GM12872 (cell line): Measurements from ENCODE around the gene DNAH2.
A peak's percentile ranks its signal among the peaks of the same experiment; 100 is the strongest.

Experiments
- TF ChIP-seq, protein P1 (sequence below): IDR thresholded peaks from 3 replicates; pipeline ENCODE4 v1.5.1; 2011; ENCODE audit warnings: low read depth, mild to moderate bottlenecking, low read length, moderate library complexity; ENCODE audit not compliant: insufficient read depth

Gene DNAH2

DNA sequence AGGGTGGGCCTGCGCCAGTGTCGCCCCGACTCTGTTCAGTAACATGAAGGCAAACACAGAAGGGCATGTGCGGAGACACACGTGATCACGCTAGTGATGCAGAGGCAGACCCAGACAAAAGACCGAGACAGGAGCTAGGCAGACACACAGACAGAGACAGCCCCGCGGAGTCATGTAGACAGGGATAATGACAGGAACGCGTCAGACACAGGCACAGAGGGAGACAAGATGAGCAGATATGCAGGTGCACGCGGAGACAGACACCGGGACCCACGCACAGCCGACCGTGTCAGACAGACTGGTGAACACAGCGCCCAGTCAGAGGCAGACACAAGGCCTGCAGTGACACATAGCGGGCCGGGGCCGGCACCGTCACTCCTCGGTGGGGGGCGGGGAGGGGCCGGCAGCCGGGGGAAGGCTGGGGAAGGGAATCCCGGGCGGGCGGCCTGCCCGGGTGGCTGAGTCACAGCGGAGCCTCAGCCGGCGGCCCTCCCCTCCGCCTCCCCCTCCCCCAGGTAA lies 123.9 kb downstream of the DNAH2 start:
- TF ChIP-seq, protein P1, sequence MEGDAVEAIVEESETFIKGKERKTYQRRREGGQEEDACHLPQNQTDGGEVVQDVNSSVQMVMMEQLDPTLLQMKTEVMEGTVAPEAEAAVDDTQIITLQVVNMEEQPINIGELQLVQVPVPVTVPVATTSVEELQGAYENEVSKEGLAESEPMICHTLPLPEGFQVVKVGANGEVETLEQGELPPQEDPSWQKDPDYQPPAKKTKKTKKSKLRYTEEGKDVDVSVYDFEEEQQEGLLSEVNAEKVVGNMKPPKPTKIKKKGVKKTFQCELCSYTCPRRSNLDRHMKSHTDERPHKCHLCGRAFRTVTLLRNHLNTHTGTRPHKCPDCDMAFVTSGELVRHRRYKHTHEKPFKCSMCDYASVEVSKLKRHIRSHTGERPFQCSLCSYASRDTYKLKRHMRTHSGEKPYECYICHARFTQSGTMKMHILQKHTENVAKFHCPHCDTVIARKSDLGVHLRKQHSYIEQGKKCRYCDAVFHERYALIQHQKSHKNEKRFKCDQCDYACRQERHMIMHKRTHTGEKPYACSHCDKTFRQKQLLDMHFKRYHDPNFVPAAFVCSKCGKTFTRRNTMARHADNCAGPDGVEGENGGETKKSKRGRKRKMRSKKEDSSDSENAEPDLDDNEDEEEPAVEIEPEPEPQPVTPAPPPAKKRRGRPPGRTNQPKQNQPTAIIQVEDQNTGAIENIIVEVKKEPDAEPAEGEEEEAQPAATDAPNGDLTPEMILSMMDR: 0 out of 3 replicates have a peak, but pooled peaks have one; percentile 3

DNA sequence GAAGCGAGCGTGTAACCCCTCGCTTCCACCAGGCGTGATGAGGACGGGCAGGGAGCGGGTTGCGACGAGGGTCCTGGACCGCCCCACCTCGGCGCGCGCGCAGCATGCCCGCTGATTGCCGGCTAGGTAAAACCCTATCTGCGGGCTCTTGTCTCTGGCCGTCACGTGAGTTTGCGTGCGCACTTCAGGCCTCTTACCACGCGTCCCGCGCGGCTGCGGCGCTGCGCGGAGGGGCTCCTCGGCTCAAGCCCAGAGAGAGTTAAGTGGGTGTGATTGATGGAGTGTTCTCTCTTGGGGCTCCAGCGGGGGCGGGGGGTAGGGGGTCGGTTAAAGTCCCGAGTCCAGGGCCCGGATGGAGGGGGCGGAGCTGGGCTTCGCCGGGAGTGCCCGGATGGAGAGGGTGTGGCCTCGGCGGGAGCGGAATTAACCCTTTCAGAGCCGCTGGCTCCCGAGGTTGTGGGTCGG lies 124.4 kb downstream of the DNAH2 start:
- TF ChIP-seq, protein P1: no peak

DNA sequence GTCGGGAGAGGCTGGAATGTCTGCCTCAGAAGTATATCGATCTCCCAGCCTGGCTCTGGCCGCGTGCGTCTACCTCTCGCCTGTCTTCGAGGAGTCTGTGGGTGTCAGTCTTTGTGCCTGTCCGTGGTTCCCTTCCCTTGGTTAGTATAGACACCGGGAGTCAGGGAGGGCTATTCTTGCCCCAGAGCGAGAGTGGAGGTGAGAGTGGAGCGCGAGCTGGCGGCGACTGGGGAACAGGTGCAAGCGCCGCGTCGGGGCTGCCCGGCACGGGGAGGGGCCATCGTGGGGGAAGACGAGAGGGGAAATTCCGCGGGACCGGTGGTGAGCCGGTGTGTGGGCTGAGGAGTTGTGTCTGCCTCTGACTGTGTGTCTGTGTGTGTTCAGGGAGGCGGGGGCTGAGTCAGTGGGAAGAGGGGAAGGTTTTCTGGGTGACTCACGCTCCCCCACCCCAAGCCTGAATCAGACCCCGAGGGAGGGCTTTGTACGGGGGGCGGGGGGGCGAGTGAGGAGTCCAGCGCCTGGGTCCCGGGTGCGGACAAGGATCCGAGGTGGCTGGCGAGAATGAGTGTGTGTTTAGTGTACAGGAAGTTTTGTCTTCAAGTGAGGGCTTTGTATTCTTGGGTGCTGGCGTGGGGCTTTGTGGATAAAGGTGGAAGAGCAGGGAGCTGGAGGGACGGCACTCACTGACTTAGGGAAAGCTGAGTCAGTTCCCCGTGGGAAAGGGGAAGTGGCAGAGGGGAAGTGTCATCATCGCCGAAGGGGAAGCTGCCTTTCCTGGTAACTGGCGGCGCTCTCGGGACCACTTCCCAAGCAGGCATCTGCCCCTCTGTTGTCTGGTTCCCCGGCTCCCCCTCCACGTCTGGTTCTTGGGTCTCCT lies 125.1 kb downstream of the DNAH2 start:
- TF ChIP-seq, protein P1: no peak

DNA sequence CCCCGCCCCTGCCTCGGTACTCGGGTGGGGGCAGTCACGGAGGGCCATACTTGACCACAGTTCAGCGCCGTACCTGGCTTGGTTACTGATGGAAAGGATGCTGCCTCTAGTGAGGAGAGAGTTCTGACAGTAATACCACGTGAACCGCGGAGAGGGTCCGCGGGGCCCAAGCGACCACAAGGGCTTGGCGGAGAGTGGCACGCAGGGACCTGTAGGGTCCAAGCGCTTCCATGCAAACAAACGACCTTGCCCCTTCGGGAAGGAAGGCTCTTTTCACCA lies 125.7 kb downstream of the DNAH2 start:
- TF ChIP-seq, protein P1: no peak

DNA sequence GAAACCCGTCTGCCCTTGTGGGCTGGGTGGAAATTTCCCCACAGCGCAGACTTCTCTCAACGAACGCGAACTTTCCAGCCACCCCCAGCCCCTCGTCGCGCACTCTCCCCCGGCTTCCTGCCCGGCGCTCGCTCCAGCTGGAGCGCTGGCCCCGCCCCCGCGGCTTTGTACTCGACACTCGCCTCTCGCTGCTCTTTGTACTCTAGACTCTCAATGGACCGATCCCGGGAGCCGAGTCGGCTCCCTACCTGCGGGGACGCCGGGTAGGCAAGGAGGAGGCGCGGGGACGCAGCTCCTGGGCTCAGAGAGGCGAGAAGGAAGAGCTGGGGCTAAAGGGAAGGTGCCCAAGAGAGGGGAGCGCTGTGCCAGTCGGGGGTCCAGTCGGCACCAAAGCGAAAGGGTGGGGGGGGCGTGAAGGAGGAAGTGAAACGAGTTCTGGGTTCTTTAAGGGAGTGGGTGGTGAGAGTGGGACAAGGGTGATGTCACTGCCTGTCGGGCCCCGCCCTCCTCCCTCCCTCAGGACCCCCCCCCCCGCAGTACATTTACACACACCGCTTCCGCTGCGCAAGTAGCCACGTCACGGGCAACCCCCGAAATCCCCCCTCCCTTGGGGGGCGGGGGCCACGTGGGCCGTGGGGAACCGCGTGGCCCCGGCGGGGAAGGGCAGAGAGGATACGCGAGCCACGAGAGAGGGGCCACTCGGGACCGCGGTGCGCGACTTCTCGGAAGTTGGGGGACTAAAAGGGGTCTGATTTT lies 126.2 kb downstream of the DNAH2 start:
- TF ChIP-seq, protein P1: no peak

DNA sequence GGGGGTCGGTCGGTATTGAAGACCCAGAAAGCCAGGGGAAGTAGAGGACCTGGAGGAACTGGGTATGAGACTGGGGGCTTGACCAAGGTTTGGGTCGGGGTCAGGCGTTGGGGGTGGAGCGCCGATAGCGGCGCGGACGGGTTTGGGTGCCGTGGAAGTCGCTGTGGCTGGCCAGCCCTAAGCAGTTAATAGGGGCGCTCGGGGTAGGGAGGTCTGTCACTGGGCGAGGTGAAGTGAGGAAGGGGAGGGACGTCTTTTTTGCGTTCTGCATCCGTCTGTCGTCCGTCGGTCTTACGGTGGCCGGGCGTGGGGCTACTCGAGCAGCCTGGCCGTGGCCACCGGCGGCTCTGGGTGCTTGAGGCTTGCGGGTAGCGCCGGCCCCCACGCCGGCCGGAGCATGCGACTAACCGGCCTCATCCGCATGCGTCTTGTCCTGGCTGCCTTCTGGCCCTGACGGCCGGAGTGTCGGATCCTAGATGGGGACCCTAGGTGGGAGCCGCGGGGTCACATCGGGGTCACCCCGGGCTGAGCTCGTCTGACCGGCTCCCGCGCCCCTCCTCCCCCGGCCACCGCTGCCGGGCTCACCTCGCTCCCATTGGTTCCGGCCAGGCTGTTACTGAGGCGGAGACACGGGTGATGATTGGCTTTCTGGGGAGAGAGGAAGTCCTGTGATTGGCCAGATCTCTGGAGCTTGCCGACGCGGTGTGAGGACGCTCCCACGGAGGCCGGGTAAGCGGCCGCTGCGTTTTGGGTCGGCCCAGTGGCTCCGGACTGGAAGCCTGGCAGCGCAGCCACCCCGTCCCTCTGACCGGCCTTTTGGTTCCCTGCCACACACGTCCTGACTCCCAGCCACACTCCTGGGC lies 127.0 kb downstream of the DNAH2 start:
- TF ChIP-seq, protein P1: no peak
